GM12865 (cell line): ENCODE data around the gene NTNG2.
"Not testable (repeated sequence)": the region's sequence is repeated elsewhere in the genome, so short reads cannot be mapped to it uniquely, and the experiment has no call there.

ENCODE experiments used
- DNase-seq: peaks from one replicate; pipeline ENCODE4 v3.0.0; 2010; ENCODE audit warnings: low read depth
- H3K4me3 ChIP-seq: 2 replicates; pipeline ENCODE4 v1.5.1; 2011; ENCODE audit warnings: mild to moderate bottlenecking, low read depth, low read length, control low read depth
- TF ChIP-seq, protein P1 (sequence below): IDR thresholded peaks from 2 replicates; pipeline ENCODE4 v1.5.1; 2011; ENCODE audit warnings: low read length, control low read depth, low read depth, inconsistent platforms; ENCODE audit not compliant: insufficient read depth; ENCODE audit errors: missing control alignments

The NTNG2 gene

DNA sequence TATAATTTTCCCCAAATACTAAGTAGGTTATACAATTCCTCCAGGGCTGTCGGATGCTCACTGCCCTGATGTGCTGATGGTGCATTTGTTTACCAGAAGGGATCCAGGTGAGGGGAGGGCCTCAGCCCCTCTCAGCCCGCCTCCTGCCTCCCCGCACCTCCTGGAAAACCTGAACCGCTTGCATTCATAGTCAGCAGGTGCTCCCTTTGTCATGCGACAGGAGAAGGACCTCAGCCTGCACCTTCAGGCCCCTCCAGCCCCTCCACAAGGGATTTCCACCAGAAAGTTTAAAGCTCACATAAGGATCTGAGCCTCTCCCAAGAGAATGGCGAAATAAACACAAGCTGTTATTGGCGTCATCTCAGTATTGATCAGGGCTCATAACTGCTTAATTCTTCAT is 36.5 kb upstream of the NTNG2 start:
- DNase-seq = no peak
- H3K4me3 ChIP-seq = no peak overlapping the region
- TF ChIP-seq, protein P1, sequence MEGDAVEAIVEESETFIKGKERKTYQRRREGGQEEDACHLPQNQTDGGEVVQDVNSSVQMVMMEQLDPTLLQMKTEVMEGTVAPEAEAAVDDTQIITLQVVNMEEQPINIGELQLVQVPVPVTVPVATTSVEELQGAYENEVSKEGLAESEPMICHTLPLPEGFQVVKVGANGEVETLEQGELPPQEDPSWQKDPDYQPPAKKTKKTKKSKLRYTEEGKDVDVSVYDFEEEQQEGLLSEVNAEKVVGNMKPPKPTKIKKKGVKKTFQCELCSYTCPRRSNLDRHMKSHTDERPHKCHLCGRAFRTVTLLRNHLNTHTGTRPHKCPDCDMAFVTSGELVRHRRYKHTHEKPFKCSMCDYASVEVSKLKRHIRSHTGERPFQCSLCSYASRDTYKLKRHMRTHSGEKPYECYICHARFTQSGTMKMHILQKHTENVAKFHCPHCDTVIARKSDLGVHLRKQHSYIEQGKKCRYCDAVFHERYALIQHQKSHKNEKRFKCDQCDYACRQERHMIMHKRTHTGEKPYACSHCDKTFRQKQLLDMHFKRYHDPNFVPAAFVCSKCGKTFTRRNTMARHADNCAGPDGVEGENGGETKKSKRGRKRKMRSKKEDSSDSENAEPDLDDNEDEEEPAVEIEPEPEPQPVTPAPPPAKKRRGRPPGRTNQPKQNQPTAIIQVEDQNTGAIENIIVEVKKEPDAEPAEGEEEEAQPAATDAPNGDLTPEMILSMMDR = no peak

DNA sequence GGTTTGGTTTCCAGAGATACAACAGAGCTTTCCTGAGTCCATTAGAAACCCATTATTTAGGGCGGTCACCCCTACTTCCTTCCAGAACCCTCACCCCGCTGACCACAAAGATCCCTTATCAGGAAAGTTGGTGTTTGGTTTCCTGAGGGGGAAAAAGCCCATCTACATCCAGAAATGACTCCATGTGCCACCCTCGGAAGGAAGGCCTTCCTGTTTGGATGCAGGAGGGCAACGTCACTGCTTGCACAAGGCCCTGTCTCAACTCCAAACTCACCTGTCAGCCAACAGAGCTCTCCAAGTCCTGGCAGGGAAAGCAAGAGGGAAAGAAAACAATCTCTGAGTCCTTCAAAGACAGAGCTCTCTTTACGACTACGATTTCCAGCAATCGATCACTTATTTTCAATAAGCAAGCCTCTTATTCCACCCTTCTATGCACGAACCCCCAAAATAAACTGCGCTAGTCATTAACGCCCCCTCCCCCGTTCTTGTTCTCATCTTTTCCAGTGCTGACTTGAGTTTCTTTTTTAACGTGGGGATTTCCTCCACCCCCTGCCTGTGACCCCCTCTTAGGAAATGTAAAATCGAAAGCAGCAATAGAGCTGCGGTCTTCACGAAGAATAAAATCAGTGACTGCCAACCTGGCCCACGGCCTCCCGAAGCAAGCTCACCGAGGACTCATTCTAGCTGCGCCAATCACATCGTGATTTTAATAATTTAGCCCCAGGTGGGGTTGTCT is 35.7 kb upstream of the NTNG2 start:
- TF ChIP-seq, protein P1 = no peak
- DNase-seq = peak; percentile 6
- 0 out of 2 replicates have a peak overlapping the region, but pooled peaks have one; percentile 4 for H3K4me3 ChIP-seq

GRCh38 chr9:132126680-132127236 is 35.1 kb upstream of the NTNG2 start:
- H3K4me3 ChIP-seq = no peak overlapping the region
- DNase-seq = no peak

GRCh38 chr9:132127888-132128534 is 33.8 kb upstream of the NTNG2 start:
- H3K4me3 ChIP-seq = no peak overlapping the region
- no peak for DNase-seq
- TF ChIP-seq, protein P1 = no peak

More at GRCh38 chr9:132126680-132127236, 35.1 kb upstream of the NTNG2 start:
- TF ChIP-seq, protein P1 = no peak

- DNase-seq = no peak
- H3K4me3 ChIP-seq = no peak overlapping the region
Measured at GRCh38 chr9:132129535-132129934, 32.3 kb upstream of the NTNG2 start.

DNA sequence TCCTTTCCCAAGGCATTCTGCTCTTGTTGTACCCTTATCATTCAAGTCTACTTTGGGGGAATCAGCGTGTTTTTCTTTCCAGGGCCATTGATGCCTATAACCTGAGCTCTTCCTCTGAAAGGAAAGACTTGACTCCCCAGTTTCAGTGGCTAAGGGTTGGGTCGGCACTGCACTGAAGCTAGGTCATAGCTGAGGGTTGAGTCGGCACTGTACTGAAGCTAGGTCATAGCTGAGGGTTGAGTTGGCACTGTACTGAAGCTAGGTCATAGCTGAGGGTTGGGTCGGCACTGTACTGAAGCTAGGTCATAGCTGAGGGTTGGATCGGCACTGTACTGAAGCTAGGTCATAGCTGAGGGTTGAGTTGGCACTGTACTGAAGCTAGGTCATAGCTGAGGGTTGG is 27.8 kb upstream of the NTNG2 start:
- not testable (repeated sequence) for DNase-seq, H3K4me3 ChIP-seq

More at GRCh38 chr9:132129535-132129934, 32.3 kb upstream of the NTNG2 start:
- TF ChIP-seq, protein P1 = no peak

GRCh38 chr9:132135456-132135855 is 26.4 kb upstream of the NTNG2 start:
- no peak overlapping the region for H3K4me3 ChIP-seq
- TF ChIP-seq, protein P1 = no peak
- no peak for DNase-seq
